Bone marrow (tissue), 2 donors: Measurements from ENCODE around the gene MS4A18.

Source experiments
- DNase-seq, 2 donors: peaks; one replicate each; lab custom pipeline; 2025; lab: John Stamatoyannopoulos, UW

The MS4A18 gene

DNA sequence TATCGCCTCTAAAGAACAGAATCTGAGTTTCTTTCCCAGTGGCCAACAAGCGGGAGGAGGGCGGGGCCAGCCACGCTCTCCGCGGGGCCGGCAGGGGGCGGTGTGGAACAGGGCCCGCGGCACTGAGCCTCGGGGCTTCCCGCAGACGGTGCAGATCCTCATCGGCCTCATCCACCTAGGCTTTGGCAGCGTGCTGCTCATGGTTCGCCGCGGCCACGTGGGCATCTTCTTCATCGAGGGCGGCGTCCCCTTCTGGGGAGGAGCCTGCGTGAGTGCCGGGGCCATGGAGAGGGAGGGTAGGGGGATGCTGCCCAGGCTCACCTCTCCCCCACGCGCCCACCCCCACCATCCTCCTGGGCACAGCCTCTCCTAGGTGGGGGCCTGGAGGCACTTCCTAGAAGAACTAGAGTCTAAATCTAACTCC lies 42.9 kb downstream of the MS4A18 start:
- DNase-seq: no peak

GRCh38 chr11:60768202-60768601 lies 43.7 kb downstream of the MS4A18 start:
- DNase-seq: no peak

DNA sequence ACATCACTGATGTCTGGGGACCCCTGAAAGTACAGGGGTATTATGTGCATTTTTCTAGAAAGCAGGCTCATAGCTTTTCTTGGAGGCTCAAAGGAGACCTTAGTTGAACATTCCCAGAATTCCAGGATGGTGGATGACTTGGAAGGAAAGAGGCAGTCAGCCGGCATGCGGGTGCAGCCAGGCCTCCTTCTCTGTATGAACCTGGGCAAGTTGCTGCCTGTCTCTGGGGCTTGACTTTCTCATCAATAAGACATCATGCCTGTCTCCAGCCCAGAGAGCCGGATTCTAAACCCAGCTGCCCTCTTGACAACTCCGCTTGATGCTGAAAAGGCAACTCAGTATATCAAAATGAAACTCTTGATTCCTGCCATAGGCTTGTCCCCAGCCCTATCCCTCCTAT lies 44.8 kb downstream of the MS4A18 start:
- no peak for DNase-seq

- DNase-seq: no peak
These were observed 45.3 kb downstream of the MS4A18 start for GRCh38 chr11:60769811-60770210.

- DNase-seq: no peak
These were observed 46.6 kb downstream of the MS4A18 start for GRCh38 chr11:60771146-60771545.

DNA sequence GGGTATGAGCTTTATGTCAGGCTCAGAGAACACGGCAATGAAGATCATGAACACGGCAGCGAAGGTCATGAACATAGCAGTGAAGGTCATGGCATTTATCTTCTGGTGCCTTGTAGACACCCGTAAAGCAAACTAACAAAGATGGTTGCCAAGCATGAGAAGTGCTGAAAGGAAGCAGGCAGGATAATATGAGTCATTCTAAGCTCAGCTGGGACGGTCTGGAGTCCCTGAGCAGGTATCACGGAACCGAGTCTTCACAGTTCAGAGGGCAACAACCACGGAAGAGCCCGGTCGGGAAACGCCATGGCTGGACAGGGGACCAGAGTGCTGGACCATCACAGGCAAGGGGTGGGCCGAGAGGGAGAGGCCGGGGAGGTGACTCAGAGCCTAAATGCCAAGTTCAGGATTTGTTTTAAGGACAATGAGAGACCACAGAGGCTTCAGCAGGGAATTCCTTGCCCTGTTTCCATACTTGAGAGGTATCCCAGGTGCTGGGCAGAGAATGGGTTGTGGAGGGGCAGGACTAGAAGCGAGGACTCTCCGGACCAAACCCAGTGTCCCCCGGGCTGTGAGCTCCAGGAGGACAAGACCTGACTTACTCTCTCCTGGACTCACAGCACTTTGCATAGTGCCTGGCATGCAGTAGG lies 47.5 kb downstream of the MS4A18 start:
- no peak for DNase-seq

- DNase-seq: no peak
These were observed 48.1 kb downstream of the MS4A18 start for GRCh38 chr11:60772666-60773065.

DNA sequence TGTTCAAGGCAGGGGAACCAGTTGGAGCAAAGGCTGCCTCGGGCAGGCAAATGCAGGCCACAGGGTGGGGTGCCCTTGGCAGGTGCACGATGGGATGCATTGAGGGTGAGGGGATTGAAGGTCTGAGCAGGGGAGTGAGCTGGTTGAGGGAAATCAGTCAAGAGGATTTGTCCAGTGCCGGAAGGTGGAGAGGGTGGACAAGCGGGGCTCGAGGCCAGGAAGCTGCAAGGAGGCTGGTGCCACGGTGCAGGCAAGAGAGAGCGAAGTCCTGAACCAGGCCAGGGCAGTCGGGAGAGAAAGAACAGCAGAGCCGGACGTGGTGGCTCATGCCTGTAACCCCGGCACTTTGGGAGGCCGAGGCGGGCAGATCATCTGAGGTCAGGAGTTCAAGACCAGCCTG lies 50.2 kb downstream of the MS4A18 start:
- DNase-seq: no peak

- DNase-seq: peak; percentile 30 to 93
These were observed 51.0 kb downstream of the MS4A18 start for GRCh38 chr11:60775420-60775961.

DNA sequence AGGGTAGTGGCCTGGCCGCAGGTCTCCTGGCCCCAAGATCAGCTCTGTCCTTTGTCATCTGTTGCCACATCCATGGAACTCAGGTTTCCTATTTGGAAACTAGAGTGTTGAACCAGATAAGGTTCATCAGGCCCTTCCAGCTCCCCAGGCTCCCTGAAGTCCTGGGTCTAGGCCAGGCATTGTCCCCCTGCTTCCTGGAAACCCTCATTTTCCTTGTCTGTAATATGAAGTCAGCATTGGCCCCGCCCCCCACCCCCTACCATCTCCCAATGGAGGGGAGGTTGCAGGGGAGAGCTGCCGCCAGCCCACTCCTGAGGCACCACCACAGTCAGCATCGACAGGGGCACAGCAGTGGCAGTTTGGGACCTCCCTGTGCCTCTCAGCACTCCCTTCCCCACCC lies 51.6 kb downstream of the MS4A18 start:
- DNase-seq: no peak

DNA sequence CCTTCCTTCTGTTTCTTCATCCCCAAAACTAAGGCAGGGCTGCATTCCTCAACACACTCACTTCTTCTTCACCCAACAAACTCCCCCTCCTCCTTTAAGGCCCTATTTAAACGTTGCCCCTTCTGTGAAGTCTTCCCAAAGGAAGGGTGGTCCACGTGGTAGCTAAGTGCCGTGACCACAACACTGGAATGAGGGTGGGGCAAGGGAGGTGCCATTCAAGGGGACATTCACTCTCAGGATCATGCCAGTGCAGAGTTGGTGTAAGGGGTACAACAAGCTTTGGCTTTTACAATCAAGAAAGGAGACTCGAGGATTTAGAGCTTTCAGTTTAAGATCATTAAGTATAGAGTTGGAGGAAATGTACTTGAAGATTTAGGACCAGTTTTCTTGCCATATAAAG lies 52.6 kb downstream of the MS4A18 start:
- no peak for DNase-seq

DNA sequence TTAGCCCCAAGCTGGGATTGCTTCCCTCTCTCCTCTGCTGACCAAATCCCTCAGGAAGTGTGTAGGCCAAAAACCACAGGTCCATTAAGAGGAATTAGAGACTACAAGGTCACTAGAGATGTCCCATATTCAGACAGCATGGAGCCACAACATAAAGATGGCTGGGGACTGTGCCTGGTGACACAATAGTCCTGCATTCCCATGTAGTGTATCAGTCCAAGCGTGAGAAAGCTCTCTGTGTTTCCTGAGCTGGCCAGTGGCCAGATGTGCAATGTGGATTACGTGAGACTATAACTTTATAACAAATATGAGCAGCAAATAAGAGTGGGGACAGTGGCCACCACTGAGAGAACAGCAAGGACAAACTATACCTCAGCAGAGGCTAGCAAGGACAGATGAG lies 53.1 kb downstream of the MS4A18 start:
- no peak for DNase-seq

- no peak for DNase-seq
These were observed 55.5 kb downstream of the MS4A18 start for GRCh38 chr11:60780065-60780464.

DNA sequence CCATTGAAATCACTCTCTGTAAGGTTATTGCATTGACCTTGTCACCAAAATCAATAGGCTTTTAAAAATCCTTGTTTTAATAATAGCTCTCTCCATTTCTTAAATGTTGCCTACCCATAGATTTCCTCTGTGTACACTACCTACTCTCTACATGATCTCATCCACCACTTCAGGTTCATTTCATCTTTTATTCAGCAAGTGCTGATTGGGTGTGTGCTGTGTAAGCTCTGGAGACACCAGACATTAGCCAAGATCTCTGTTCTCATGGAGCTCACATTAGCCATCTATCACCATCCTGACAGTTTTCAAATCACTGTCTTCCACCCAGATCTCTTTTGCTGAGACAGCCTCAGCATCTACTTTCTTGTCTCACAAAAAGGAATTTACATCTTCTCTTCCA lies 56.3 kb downstream of the MS4A18 start:
- no peak for DNase-seq

- DNase-seq: no peak
These were observed 56.9 kb downstream of the MS4A18 start for GRCh38 chr11:60781286-60781980.

DNA sequence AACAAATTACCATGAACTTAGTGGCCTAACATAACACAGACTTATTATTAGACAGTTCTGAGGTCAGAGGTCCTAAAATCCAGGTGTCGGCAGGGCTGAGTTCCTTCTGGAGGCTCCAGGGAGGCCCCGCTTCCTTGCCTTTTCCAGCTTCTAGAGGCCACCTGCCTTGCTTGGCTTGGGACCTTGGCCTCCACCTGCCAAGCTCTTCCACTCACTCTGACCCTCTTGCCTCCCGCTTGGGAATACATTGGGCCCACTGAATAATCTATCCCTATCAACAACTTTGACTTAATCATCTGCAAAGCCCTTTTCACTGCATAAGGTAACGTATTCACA lies 57.4 kb downstream of the MS4A18 start:
- no peak for DNase-seq

DNA sequence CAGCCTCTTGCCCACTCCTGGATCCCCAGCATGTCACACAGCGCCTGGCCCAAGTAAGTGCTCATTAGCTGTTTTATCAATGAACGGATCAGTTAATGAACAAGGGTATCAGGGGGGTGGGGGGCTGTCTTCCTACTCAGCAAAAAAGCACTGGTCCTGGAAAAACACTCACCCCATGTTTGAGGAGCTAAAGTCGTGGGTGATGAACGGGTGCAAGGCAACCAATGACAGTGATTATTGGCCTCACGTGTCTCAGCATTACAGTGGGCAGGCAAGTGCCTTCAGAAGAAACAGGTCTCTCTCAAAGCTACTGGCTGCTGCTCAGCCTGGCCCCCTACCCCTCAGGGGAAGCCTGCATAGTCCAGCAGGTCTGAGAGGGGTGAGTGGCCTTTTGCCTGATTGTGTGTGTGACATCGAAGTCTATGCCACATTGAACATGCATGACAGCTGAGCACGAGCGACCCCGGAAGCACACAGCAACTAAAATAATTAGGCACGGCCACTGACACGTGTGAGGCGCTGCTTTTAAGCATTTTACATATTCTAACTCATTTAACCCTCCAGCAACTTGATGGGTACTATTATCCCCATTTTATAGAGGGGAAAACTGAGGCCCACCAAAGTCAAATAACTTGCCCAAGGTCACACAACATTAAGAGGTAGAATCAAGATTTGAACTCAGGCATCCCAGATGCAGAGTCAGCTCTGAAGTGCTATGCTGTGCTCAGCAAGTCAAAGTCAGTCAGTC lies 58.0 kb downstream of the MS4A18 start:
- no peak for DNase-seq

GRCh38 chr11:60783141-60783484 lies 58.6 kb downstream of the MS4A18 start:
- DNase-seq: no peak

- DNase-seq: no peak
These were observed 59.4 kb downstream of the MS4A18 start for GRCh38 chr11:60783911-60784310.

DNA sequence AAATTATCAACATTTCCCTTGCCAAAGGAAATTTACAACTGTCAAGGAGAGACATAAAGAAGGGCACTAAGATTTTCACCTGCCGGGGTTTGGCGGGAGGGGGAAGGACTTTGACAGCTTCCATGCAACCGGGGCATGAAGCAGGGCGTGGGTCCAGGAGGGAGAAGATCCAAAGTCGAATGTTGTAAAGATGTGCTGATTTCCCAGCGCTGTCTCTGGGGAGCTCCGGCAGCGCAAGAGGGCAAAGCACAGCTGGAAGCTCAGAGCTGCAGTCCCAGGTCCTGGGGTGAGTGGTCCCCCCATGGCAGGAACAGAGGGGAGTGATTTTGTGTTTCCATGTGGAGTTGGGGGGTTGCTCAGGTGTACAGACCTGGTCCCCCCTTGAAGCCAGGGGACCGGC lies 60.6 kb downstream of the MS4A18 start, which contains the start of gene MS4A10:
MS4A10 (plus strand) TSS at position 198 of the 400 bp plus-strand sequence. CDS start 5,003 bp downstream, outside the sequence.
- DNase-seq: no peak

DNA sequence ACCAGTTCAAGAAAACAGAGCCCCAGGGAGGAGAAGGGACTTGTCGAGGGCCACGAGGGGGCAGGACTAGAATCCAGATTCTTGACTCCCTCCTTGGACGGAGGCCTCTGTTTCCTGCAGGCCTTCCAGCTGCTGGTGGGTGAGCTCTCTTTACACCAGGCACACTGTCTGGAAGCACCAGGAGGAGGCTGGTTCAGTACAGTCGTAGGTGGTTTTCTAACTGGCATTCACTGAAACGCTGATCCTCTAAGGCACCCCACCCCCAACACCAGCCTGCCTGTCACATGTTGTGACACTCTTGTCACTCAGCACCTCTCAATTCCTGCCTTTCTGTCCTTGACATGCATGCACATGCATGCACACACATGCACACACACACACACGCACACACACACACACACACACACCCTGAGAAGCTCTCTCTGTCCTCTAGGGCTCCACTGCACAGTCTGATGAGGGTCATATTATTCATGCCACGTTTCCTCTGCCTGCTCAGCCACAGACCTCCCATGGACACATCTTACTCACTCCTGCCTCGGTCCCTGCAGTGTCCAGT lies 61.4 kb downstream of the MS4A18 start:
- no peak for DNase-seq

GRCh38 chr11:60786811-60787567 lies 62.5 kb downstream of the MS4A18 start:
- no peak for DNase-seq
